CD1c-positive myeloid dendritic cell (primary cell): ENCODE results near the gene MAPRE2.

Source experiments
- DNase-seq: peaks from one replicate; pipeline ENCODE4 v3.0.0-alpha.2; 2016; ENCODE audit errors: extremely low spot score

The MAPRE2 gene

GRCh38 chr18:35040988-35041814 lies at the start of gene MAPRE2:
Gene MAPRE2 (plus strand): TSS chr18:35041413. CDS start chr18:35041540, 127 bp downstream.
- peak; percentile 100 for DNase-seq

DNA sequence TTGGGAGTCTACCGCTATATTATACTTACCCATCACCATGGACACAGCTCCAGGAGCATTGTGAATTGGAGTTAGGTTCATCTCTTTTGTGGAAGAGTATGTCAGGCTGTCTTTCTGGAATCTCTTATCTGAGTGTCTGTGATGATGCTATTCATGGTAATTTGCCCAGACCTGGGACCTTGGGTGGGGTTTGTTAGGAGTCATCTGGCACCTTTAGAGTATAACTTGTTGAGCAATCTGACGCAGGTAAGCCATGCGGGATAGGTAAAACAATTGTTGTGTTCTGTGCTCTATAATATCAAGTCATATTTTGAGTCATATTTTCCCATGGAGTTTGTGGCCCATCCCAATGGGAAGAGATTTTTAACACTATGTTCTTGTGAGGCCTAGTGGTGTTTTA lies 49.7 kb upstream of the MAPRE2 start:
- DNase-seq: no peak

DNA sequence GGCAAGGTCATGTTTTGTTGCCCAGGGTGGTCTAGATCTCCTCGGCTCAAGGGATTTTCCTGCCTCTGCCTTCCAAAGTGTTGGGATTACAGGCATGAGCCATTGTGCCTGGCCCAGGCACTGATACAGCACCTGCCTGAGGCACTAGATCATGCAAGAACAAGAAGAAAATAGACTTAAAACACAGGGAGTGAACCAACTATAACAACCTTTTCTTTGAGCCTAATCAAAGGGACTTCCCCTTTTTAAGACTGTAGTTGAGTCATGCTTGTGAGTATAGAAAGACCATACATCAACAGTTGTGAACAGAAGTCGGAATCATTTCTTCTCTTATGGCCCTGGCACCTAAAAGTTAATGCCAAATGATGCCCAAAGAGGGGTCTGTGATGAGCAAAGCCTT lies 47.9 kb upstream of the MAPRE2 start:
- DNase-seq: peak; percentile 40

GRCh38 chr18:34995746-34996145 lies 45.5 kb upstream of the MAPRE2 start:
- no peak for DNase-seq

- no peak for DNase-seq
Measured at GRCh38 chr18:34998661-34999060, 42.6 kb upstream of the MAPRE2 start.

- no peak for DNase-seq
Measured at GRCh38 chr18:34999756-35000289, 41.4 kb upstream of the MAPRE2 start.

- DNase-seq: no peak
Measured at GRCh38 chr18:35000457-35000856, 40.8 kb upstream of the MAPRE2 start.

- no peak for DNase-seq
Measured at GRCh38 chr18:35002120-35002519, 39.1 kb upstream of the MAPRE2 start.

DNA sequence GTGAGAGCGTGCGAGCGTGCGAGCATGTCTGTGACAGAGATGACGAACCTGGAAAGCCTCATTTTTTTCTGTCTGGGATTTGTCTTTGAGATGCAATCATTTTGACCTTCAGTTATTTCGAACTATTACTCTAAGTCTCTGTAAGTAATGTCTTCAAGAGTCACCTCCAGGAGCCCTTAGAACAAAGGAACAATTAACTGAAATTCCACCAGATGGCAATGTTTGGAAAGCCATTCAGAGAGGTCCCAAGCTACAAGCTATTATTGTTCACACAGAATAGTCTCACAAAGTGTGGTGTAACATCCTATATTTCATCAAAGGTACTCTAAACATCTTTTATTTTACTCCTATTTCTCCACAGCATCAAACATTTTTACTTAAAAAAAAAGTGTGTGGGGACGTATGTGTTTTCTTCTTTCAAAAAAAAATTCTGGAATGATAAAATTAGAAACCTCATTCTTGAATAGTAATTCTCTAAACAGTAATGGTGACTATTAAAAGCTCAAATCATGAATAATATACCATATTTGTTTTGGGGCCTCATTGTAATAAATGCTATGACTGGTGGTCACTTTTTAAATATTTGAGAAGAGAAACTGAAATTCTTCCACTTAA lies 35.1 kb upstream of the MAPRE2 start:
- peak; percentile 76 for DNase-seq

DNA sequence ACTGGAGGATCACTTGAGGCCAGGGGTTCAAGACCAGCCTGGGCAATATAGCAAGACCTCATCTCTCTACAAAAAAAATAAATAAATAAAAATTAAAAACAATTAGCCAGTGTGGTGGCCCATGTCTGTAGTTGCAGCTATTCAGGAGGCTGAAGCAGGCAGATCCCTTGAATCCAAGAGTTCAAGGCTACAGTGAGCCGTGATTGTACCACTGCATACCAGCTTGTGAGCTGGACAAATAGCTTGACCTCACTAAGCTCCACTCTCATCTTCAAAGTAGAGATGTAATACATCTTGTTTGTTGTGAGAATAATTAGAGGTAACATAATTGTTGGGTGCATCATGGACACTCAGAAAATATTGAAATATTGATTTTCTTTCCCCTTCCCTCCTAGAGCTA lies 31.1 kb upstream of the MAPRE2 start:
- no peak for DNase-seq

DNA sequence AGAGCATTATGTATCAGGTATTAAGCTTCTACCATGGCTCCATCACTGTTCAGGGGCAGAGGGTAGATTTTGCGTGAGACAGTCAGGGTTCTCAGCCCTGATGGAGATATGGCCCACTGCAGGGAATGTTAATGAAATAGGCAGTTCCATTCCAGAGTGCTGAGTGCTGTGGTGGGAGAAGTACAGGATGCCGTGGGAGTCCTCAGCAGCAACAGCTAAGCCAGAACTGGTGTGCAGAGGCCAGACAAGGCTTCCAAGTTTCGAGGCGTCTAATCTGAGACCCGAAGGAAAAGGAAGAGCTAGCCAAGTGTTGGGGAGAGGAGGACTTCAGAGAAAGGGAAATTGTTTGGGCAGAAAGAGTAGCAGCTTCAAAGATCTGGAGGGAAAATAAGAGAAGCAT lies 30.2 kb upstream of the MAPRE2 start:
- no peak for DNase-seq

GRCh38 chr18:35019933-35020332 lies 21.3 kb upstream of the MAPRE2 start:
- no peak for DNase-seq

DNA sequence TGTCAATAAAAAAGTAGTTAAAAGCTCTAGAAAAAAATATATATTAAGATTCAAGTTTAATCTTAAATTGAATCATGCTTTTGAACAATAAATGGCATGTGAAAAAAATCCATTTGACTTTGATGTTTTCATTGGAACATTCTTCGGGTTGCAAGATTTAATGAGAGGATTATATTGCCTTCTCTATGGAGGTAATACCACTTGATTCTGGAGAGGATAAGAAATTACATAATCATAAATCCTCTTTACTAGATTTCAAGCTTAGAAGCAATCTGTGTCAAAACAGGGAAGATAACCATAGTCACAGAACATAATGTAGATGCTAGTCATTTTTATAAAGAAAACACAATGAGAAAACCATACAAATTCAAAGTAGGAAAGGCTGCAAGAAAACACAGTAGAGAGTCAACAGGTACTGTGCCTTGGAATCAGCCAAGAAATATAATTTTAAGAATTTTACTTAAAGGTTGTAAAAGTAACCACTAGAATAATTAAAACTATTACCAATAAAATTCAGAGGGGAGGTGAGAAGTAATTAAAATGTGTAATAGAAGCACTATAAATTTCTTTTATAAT lies 18.7 kb upstream of the MAPRE2 start:
- no peak for DNase-seq

DNA sequence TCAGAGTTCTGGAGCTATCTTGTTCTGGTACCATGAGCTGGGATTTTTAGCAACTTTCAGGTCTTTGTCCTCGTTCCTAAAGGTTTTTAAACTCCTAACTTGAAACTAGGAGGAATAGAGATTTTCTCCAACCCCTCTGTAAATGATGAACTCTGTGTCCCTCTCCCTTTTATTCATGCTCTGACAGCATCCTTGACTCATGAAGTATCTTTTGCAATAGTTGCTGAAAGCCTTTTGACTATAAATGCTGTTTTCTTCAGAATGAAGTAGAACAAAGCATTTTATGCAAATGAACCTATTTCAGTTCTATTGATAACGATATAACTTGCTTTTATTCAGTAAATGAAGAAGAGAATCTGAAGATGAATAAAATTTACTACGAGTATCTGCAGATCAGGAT lies 17.0 kb upstream of the MAPRE2 start:
- DNase-seq: no peak

GRCh38 chr18:35024965-35025364 lies 16.2 kb upstream of the MAPRE2 start:
- DNase-seq: no peak

DNA sequence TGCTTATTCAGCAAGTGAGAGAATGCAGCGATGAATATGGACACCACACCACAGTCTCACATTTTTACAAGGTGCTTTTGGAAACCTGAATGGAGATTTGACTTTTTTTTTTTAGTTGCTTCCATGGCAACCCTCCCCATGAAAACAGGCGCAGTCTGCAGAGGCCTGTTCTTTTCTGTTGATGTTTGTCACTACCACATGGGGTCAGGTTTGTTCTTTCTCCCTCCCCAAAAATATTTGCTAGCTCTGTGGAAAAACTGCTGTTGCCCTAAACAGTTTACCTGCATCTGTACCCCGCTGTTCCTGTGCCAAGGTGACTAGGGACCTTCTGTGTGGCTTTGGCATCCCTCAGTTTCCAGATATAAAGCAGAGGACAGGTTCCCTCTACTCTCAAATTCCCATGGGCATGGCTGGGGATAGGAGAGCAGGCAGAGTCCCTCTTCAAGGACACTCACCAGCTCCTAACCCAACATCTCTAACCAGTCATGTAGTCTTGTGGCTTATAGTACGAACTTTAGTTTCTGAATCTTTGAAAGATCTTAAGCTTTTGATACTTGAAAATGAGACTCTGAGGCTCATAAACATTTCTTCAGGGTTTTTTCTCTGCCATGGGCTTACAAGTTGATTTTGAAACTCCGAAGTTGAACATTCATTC lies 14.7 kb upstream of the MAPRE2 start:
- DNase-seq: peak; percentile 37

GRCh38 chr18:35027206-35027605 lies 14.0 kb upstream of the MAPRE2 start:
- DNase-seq: no peak

- no peak for DNase-seq
Measured at GRCh38 chr18:35028536-35028935, 12.7 kb upstream of the MAPRE2 start.

GRCh38 chr18:35029103-35029502 lies 12.1 kb upstream of the MAPRE2 start:
- no peak for DNase-seq

DNA sequence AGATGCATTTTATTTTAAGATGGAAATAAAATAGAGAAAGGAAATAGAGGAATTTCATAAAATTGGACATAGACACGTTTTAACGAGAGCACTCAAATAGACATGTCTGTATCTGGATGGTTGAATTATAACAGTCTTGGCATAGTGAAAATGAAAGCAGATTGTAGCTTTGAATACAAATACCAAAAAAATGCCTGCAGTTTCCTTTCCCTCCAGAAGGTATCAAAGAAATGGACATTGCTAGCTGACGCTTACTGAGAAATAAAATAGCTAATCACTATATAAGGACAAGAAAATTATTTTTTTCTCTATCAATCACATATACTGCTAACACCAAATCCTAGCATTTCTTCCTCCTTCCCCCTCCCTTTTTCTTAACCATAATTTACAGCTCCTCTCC lies 11.4 kb upstream of the MAPRE2 start:
- DNase-seq: peak; percentile 37

- DNase-seq: no peak
Measured at GRCh38 chr18:35030277-35030989, 10.8 kb upstream of the MAPRE2 start.

GRCh38 chr18:35032113-35032512 lies 9.1 kb upstream of the MAPRE2 start:
- DNase-seq: no peak
